ENCODE data around the gene KATNAL2. TPM values are rescaled to one million over a fixed set of nuclear protein-coding genes. Genes with fewer than 3 reads are reported as not detected.

KATNAL2 gene
- total RNA-seq, 1 experiment from 2014 or later: 12.1 TPM

GRCh38 chr18:47118981-47119380 lies 201.6 kb downstream of the KATNAL2 start (continued):
- no peak for TF ChIP-seq ZNF121 (CRISPR knock-in tag; IDR thresholded peaks at IDR 0.05)

GRCh38 chr18:47120428-47120827 lies 203.0 kb downstream of the KATNAL2 start:
- Mint-ChIP-seq H3K9me3 (no peaks in the 10 kb centered on the region), H3K36me3 (peaks cover 15% of the 10 kb centered on the region), H3K4me3 (no peak overlapping the region), H3K4me1 (peaks cover 6% of the 10 kb centered on the region), H3K27me3 (ENCODE audit: low read depth) (no peaks in the 10 kb centered on the region), H3K27ac (no peak overlapping the region)
- CTCF ChIA-PET: interaction anchor here (0.6 to 1.2 kb wide), 2 partner anchors 84 to 306 kb away, joined by 4 to 5 read pairs; no protein-coding TSS in a partner anchor
- DNase-seq (ENCODE audit: low spot score) (no peak), ATAC-seq (no peak)
- no peak for TF ChIP-seq E2F5 (CRISPR knock-in tag; IDR thresholded peaks at IDR 0.05)
- no peak for TF ChIP-seq ZNF121 (CRISPR knock-in tag; IDR thresholded peaks at IDR 0.05)
- TF ChIP-seq HMGXB4 (CRISPR knock-in tag; IDR thresholded peaks at IDR 0.05): no peak
- TF ChIP-seq ZNF281 (CRISPR knock-in tag; IDR thresholded peaks at IDR 0.05): no peak
- no peak for TF ChIP-seq ZNF532 (CRISPR knock-in tag; IDR thresholded peaks at IDR 0.05; ENCODE audit: borderline replicate concordance)
- POLR2A ChIA-PET: no interaction called here

- Mint-ChIP-seq H3K9me3 (no peaks in the 10 kb centered on the region), H3K36me3 (peaks cover 15% of the 10 kb centered on the region), H3K27me3 (ENCODE audit: low read depth) (no peaks in the 10 kb centered on the region), H3K4me3 (no peak overlapping the region), H3K27ac (no peak overlapping the region), H3K4me1 (peaks cover 1% of the 10 kb centered on the region)
- TF ChIP-seq IRF1 (CRISPR knock-in tag; IDR thresholded peaks at IDR 0.05): no peak
- no peak for TF ChIP-seq NR2C2 (CRISPR knock-in tag; IDR thresholded peaks at IDR 0.05)
- no peak for TF ChIP-seq ZNF532 (CRISPR knock-in tag; IDR thresholded peaks at IDR 0.05; ENCODE audit: borderline replicate concordance)
- no peak for TF ChIP-seq E2F1 (CRISPR knock-in tag; IDR thresholded peaks at IDR 0.05)
- no peak for TF ChIP-seq USF1 (CRISPR knock-in tag; IDR thresholded peaks at IDR 0.05)
- no peak for TF ChIP-seq KAT7 (CRISPR knock-in tag; IDR thresholded peaks at IDR 0.05; ENCODE audit: borderline replicate concordance)
- no peak for TF ChIP-seq CTCF (IDR thresholded peaks at IDR 0.05)
- no peak for DNase-seq (ENCODE audit: low spot score)
- POLR2A ChIA-PET: no interaction called here
- ATAC-seq: no peak
- CTCF ChIA-PET: no interaction called here
Observed at GRCh38 chr18:47121146-47121545, 203.7 kb downstream of the KATNAL2 start.

Data from WTC11 (cell line).